ENCODE results near the gene FAM83G.
"Not testable (repeated sequence)": the region's sequence is repeated elsewhere in the genome, so short reads cannot be mapped to it uniquely, and the experiment has no call there.

Gene FAM83G

DNA sequence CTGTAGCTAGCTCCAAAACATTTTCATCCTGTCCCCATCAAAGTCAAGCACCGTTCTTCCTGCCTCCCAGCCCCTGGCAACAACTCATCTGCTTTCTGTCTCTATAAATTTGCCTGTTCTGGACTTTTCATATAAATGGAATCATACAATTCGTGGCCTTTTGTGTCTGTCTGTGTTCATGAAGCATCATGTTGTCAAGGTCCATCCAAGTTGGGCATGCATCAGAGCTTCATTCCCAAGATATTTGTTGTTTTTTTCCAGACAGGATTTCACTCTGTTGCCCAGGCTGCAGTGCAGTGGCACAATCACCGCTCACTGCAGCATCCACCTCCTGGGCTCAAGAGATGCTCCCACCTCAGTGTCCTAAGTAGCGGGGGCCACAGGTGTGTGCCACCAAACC is 46.7 kb downstream of the FAM83G start:
- H3K36me3 ChIP-seq (replicated peaks) = no peaks in the 10 kb centered on the region
- TF ChIP-seq CTCF (IDR thresholded peaks at IDR 0.05; ENCODE audit: low read depth, low read length, missing control alignments) = no peak
- H3K27ac ChIP-seq = no peak overlapping the region
- no peaks in the 10 kb centered on the region for H3K27me3 ChIP-seq (replicated peaks)
- H3K4me3 ChIP-seq (ENCODE audit: low read depth, low read length) = no peak overlapping the region
- in situ Hi-C loops (cut with HindIII; ENCODE audit: low pct_ligation_motif_present, low sequenced_read_pairs) = loop anchor here (25.0 kb wide), 1 partner anchor 96 kb away; the partner anchor contains the start of gene PRPSAP2
- no peak for DNase-seq

DNA sequence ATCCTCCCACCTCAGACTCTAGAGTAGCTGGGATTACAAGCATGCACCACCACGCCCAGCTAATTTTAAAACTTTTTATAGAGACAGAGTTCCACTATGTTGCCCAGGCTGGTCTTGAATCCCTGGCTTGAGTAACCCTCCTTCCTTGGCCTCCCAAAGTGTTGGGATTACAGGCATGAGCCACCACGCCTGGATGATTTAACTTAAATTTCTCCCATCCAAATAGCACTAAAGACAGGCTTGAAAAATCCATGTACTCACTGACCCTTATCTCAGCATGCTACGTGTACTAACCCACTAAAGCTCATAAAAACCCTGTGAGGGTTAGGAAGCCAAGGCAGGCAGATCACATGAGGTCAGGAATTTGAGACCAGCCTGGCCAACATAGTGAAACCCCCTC is 48.0 kb downstream of the FAM83G start:
- H3K36me3 ChIP-seq (replicated peaks) = no peaks in the 10 kb centered on the region
- H3K4me3 ChIP-seq (ENCODE audit: low read depth, low read length) = no peak overlapping the region
- H3K27me3 ChIP-seq (replicated peaks) = no peaks in the 10 kb centered on the region
- no peak for TF ChIP-seq CTCF (IDR thresholded peaks at IDR 0.05; ENCODE audit: low read depth, low read length, missing control alignments)
- DNase-seq = no peak
- in situ Hi-C loops (cut with HindIII; ENCODE audit: low pct_ligation_motif_present, low sequenced_read_pairs) = loop anchor here (25.0 kb wide), 1 partner anchor 94 kb away; the partner anchor contains the start of gene PRPSAP2
- no peak overlapping the region for H3K27ac ChIP-seq

DNA sequence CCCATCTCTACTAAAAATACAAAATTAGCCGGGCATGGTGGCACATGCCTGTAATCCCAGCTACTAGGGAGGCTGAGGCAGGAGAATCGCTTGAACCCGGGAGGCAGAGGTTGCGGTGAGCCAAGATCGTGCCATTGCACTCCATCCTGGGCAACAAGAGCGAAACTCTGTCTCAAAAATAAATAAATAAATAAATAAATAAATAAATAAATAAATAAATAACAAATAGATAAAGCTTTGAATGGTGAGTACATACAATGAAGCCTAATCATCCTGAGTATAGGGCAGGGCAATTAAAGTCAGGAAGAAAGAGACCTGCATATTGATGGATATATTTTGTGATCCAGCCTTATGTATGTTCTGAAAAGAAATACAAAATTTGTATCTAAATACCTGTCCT is 48.5 kb downstream of the FAM83G start:
- not testable (repeated sequence) for H3K36me3 ChIP-seq (replicated peaks); H3K4me3 ChIP-seq (ENCODE audit: low read depth, low read length); H3K27ac ChIP-seq; DNase-seq; H3K27me3 ChIP-seq (replicated peaks)
- in situ Hi-C loops (cut with HindIII; ENCODE audit: low pct_ligation_motif_present, low sequenced_read_pairs) = loop anchor here (25.0 kb wide), 1 partner anchor 94 kb away; the partner anchor contains the start of gene PRPSAP2

GRCh38 chr17:18955009-18955408 is 49.6 kb downstream of the FAM83G start:
- in situ Hi-C loops (cut with HindIII; ENCODE audit: low pct_ligation_motif_present, low sequenced_read_pairs) = loop anchor here (25.0 kb wide), 1 partner anchor 93 kb away; the partner anchor contains the start of gene PRPSAP2
- H3K4me3 ChIP-seq (ENCODE audit: low read depth, low read length) = no peak overlapping the region
- TF ChIP-seq CTCF (IDR thresholded peaks at IDR 0.05; ENCODE audit: low read depth, low read length, missing control alignments) = no peak
- no peak for DNase-seq
- H3K36me3 ChIP-seq (replicated peaks) = no peaks in the 10 kb centered on the region
- H3K27me3 ChIP-seq (replicated peaks) = no peaks in the 10 kb centered on the region
- H3K27ac ChIP-seq = no peak overlapping the region

- H3K27me3 ChIP-seq (replicated peaks) = no peaks in the 10 kb centered on the region
- no peak for DNase-seq
- no peak for TF ChIP-seq CTCF (IDR thresholded peaks at IDR 0.05; ENCODE audit: low read depth, low read length, missing control alignments)
- no peak overlapping the region for H3K4me3 ChIP-seq (ENCODE audit: low read depth, low read length)
- H3K27ac ChIP-seq = no peak overlapping the region
- in situ Hi-C loops (cut with HindIII; ENCODE audit: low pct_ligation_motif_present, low sequenced_read_pairs) = loop anchor here (25.0 kb wide), 1 partner anchor 92 kb away; the partner anchor contains the start of gene PRPSAP2
- no peaks in the 10 kb centered on the region for H3K36me3 ChIP-seq (replicated peaks)
Measured at GRCh38 chr17:18954321-18954720, 50.2 kb downstream of the FAM83G start.

- DNase-seq = no peak
- no peaks in the 10 kb centered on the region for H3K27me3 ChIP-seq (replicated peaks)
- no peak for TF ChIP-seq CTCF (IDR thresholded peaks at IDR 0.05; ENCODE audit: low read depth, low read length, missing control alignments)
- in situ Hi-C loops (cut with HindIII; ENCODE audit: low pct_ligation_motif_present, low sequenced_read_pairs) = loop anchor here (25.0 kb wide), 1 partner anchor 91 kb away; the partner anchor contains the start of gene PRPSAP2
- H3K4me3 ChIP-seq (ENCODE audit: low read depth, low read length) = no peak overlapping the region
- no peaks in the 10 kb centered on the region for H3K36me3 ChIP-seq (replicated peaks)
- no peak overlapping the region for H3K27ac ChIP-seq
Measured at GRCh38 chr17:18953231-18953728, 51.3 kb downstream of the FAM83G start.

Data from brain microvascular endothelial cell (primary cell).